GM10266 (cell line): ENCODE results near the gene DST.

ENCODE experiments used
- DNase-seq: peaks from one replicate; pipeline ENCODE4 v3.0.0; 2012; ENCODE audit errors: extremely low spot score
- CTCF ChIP-seq: IDR thresholded peaks from 2 replicates; pipeline ENCODE4 v1.5.1; 2012; ENCODE audit warnings: mild to moderate bottlenecking, low read depth; ENCODE audit not compliant: control insufficient read depth, insufficient read depth; ENCODE audit errors: missing control alignments

Gene DST

GRCh38 chr6:56537223-56537770 lies 105.4 kb downstream of the DST start:
- DNase-seq, result no peak
- TF ChIP-seq CTCF, result no peak

GRCh38 chr6:56536536-56536935 lies 106.2 kb downstream of the DST start:
- no peak for DNase-seq

GRCh38 chr6:56535626-56536025 lies 107.1 kb downstream of the DST start:
- no peak for DNase-seq
- TF ChIP-seq CTCF, result no peak

More at GRCh38 chr6:56536536-56536935, 106.2 kb downstream of the DST start:
- TF ChIP-seq CTCF, result no peak

GRCh38 chr6:56534680-56535419 lies 107.8 kb downstream of the DST start:
- no peak for TF ChIP-seq CTCF
- DNase-seq, result no peak

- DNase-seq, result no peak
- no peak for TF ChIP-seq CTCF
Measured at GRCh38 chr6:56532766-56533551, 109.7 kb downstream of the DST start.

- DNase-seq, result no peak
- TF ChIP-seq CTCF, result no peak
Measured at GRCh38 chr6:56531839-56532595, 110.7 kb downstream of the DST start.
